C4-2B (cell line): ENCODE measurements around the gene CXXC4.

Experiments
- CTCF ChIP-seq: fragments of 450-650 bp; conservative IDR thresholded peaks from 2 replicates; pipeline ENCODE4 v1.5.1; 2017; ENCODE audit warnings: mild to moderate bottlenecking
- ZFX ChIP-seq: fragments of 450-650 bp; IDR thresholded peaks from 2 replicates; pipeline ENCODE4 v1.6.1; 2017

- TF ChIP-seq CTCF (no peak), ZFX (no peak)
These were observed 3.8 kb downstream of the CXXC4 start for GRCh38 chr4:104490770-104491480.
